Nephron progenitor cell (in vitro differentiated cells): Measurements from ENCODE around the gene RAC3.

Source experiments
- DNase-seq: peaks from one replicate; pipeline ENCODE4 v3.0.0; 2021
- H3K27ac Mint-ChIP-seq: 2 replicates; pipeline ENCODE4 v1.8.0; 2021; ENCODE audit warnings: mild to moderate bottlenecking, moderate library complexity, mixed read lengths
- H3K27me3 Mint-ChIP-seq: 2 replicates; pipeline ENCODE4 v1.8.0; 2021; ENCODE audit warnings: mild to moderate bottlenecking, low read depth, mixed read lengths; ENCODE audit not compliant: poor library complexity
- H3K36me3 Mint-ChIP-seq: 2 replicates; pipeline ENCODE4 v1.8.0; 2021; ENCODE audit warnings: low read depth, mixed read lengths
- H3K4me1 Mint-ChIP-seq: 2 replicates; pipeline ENCODE4 v1.8.0; 2021; ENCODE audit warnings: mixed read lengths
- H3K4me3 Mint-ChIP-seq: 2 replicates; pipeline ENCODE4 v1.8.0; 2021; ENCODE audit warnings: mild to moderate bottlenecking, moderate library complexity, mixed read lengths
- H3K9me3 Mint-ChIP-seq: 2 replicates; pipeline ENCODE4 v1.8.0; 2021; ENCODE audit warnings: mild to moderate bottlenecking, moderate library complexity, mixed read lengths
- TF ChIP-seq, protein P1 (sequence below): fragments of 200-600 bp; sonication (generic); IDR thresholded peaks from 2 replicates; pipeline ENCODE4 v1.5.0; 2021; ENCODE audit warnings: antibody characterized with exemption

The RAC3 gene

DNA sequence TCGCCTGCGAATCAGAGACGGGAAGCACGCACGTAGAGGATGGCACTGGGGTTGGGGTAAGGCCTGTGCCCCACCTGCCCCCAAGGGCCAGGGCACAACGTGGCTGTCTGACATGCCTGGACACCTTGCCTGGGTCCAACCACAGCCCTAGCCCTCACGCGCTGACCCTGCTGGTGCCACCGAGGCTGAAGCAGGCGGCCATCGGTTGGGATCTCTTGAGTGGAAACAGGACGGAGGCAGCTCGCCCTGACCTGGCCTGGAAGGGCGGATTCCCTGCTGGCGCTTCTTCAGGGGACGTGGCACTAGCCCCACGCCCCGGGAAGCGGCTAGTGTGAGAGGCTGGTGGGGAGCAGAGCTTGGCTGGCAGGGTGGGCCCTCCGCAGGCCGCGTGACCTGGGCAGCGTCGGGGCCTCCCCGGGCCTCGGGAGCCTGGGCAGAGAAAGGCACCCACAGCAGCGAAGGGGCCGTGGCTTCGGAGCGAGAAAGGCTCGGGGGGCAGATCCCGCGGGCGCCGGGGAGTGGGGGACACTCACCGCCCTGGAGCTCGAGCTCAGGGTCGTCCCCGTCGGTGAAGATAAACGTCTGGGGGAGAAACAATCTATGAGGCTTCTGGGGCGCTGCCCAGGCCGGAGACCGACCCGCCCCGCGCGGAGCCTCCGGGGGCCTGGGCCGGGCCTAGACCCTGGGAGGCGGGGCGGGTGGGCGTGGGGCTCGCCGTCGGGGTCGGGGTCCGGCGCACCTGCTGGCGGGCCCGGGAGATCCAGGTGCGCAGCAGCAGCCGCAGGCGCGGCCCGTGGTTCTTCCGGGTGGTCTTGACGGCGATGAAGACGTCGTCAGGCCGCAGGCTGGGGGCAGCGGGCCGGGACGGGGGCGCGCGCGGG, 19.5 kb downstream of the RAC3 start:
- peaks cover 8% of the 10 kb centered on the region for H3K36me3 Mint-ChIP-seq
- no peaks in the 10 kb centered on the region for H3K27me3 Mint-ChIP-seq
- DNase-seq, result no peak
- no peaks in the 10 kb centered on the region for H3K9me3 Mint-ChIP-seq
- no peak overlapping the region for H3K27ac Mint-ChIP-seq
- H3K4me3 Mint-ChIP-seq, result peak overlapping the region; percentile 88
- TF ChIP-seq, protein P1, sequence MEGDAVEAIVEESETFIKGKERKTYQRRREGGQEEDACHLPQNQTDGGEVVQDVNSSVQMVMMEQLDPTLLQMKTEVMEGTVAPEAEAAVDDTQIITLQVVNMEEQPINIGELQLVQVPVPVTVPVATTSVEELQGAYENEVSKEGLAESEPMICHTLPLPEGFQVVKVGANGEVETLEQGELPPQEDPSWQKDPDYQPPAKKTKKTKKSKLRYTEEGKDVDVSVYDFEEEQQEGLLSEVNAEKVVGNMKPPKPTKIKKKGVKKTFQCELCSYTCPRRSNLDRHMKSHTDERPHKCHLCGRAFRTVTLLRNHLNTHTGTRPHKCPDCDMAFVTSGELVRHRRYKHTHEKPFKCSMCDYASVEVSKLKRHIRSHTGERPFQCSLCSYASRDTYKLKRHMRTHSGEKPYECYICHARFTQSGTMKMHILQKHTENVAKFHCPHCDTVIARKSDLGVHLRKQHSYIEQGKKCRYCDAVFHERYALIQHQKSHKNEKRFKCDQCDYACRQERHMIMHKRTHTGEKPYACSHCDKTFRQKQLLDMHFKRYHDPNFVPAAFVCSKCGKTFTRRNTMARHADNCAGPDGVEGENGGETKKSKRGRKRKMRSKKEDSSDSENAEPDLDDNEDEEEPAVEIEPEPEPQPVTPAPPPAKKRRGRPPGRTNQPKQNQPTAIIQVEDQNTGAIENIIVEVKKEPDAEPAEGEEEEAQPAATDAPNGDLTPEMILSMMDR, result no peak
- peaks cover 20% of the 10 kb centered on the region for H3K4me1 Mint-ChIP-seq

DNA sequence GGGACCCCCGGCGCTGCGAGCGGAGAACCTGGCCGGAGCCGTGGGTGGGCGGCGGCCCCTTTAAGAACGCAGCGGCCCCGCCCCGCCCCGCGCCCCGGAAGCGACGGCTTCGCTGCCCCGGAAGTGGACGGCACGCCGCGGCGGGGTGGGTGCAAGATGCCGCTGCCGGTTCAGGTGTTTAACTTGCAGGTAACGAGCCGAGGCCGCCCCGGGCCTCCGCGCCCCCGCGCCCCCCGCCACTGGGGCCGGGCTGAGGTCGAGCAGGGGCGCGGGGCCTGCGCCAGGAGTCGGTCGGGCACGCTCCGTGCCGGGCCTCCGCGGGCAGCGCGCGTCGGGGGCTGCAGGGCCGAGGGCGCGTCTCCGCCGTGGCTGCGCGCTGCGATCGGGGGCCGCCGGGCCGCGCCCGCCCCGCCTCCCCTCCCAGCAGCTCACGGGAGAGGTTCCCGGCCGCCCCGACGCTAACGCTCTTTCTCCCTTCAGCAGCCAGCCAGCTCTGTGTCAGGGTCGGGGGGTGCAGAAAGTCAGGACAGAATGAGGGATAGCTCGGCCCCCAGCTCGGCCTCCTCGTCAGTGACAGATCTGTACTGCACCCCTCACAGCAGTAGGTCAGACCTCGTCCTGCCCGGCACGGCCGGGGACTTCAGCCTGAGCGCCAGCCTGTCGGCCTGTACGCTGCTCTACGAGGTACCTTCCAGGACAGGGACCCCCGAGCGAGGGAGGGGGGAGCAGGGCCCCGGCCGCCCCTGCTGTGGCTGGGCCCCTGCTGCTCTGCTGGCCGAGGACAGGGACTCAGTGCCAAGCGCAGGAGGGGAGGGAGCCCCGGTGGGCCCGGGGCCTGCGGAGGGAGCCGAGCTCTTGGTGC, 20.5 kb downstream of the RAC3 start, which contains the start of the genes GPS1 and RFNG:
GPS1 (plus strand) TSS at position 123 of the 862 bp plus-strand sequence; CDS start at position 157, 34 bp downstream.
RFNG (minus strand) TSS at position 36 of the 862 bp plus-strand sequence. CDS start 45 bp downstream, outside the sequence.
- H3K36me3 Mint-ChIP-seq, result peaks cover 8% of the 10 kb centered on the region
- no peaks in the 10 kb centered on the region for H3K9me3 Mint-ChIP-seq
- DNase-seq, result peak; percentile 82
- TF ChIP-seq, protein P1, result no peak
- H3K27ac Mint-ChIP-seq, result peak within 1 kb of the TSS; percentile 59
- no peaks in the 10 kb centered on the region for H3K27me3 Mint-ChIP-seq
- H3K4me3 Mint-ChIP-seq, result peak within 1 kb of the TSS; percentile 91
- H3K4me1 Mint-ChIP-seq, result peaks cover 20% of the 10 kb centered on the region

DNA sequence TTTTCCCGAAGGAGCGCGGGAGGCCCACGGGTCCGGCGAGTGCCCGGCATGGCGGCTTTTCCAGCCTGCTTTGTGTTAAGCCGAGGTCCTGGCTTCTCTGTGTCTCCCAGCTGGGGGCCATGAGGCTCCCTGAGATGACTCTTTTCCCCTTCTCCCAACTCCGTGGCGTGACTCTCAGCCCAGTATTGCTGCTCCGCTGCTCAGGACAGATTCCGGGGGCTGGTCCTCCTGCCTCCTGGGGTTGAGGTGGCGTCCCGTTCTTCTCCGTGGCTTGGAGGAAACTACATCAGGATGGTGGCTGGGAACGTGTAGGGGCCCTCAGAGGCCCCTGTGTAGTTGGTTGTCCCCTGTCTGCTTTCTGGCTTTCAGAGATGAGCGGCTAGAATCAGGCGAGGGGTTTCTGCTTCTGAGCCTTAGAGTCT, 21.2 kb downstream of the RAC3 start:
- Mint-ChIP-seq H3K4me1 (peaks cover 20% of the 10 kb centered on the region), H3K36me3 (peaks cover 2% of the 10 kb centered on the region), H3K27me3 (no peaks in the 10 kb centered on the region), H3K27ac (peak overlapping the region; percentile 59), H3K4me3 (peak overlapping the region; percentile 80), H3K9me3 (no peaks in the 10 kb centered on the region)
- TF ChIP-seq, protein P1, result no peak
- no peak for DNase-seq

DNA sequence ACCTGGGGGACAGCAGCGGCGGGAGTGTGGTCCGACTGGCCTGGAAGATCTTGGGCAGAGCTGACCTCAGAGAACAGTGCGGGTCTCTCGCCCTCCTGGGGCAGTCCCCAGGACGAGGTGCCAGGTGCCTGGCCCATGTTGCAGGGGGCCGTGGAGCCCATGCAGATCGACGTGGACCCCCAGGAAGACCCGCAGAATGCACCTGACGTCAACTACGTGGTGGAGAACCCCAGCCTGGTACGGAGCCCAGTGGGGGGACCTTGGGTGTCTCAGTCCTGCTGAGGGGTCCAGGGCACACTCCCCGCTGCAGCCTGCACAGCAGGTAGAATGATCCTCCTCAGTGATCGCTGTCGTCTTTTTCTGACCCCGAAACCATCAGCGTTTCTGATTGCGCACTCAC, 21.7 kb downstream of the RAC3 start:
- Mint-ChIP-seq H3K27me3 (no peaks in the 10 kb centered on the region), H3K4me3 (peak overlapping the region; percentile 80), H3K9me3 (no peaks in the 10 kb centered on the region), H3K36me3 (no peaks in the 10 kb centered on the region), H3K4me1 (peaks cover 20% of the 10 kb centered on the region), H3K27ac (no peak overlapping the region)
- DNase-seq, result no peak
- TF ChIP-seq, protein P1, result no peak

DNA sequence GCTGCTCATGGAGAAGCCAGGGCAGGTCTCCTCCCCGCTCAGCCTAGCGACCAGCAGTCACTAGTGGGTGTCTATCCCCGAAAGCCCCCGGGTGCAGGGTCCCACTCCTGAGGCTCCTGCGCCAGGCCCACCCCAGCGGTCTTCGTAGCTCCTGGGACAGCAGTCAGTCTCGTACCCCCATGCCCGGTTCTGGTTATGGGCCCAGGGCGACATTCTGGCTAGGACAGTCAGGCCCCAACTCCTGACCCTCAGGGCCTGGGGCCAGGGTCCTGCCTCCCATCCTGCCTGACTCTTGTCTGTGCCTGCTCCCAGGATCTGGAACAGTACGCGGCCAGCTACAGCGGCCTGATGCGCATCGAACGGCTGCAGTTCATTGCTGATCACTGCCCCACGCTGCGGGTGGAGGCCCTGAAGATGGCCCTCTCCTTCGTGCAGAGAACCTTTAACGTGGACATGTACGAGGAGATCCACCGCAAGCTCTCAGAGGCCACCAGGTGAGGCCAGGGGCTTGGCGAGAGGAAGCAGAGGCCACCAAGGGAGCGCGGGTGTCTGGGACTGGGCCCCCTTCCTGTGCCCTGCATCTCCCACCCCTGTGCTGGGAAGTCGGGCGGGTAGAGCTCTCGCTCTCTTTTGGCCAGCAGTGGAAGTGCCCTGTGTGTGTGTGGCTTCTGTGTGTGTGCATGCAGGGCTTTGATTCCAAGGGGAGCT, 22.2 kb downstream of the RAC3 start:
- Mint-ChIP-seq H3K9me3 (no peaks in the 10 kb centered on the region), H3K27me3 (no peaks in the 10 kb centered on the region), H3K27ac (no peak overlapping the region), H3K36me3 (no peaks in the 10 kb centered on the region), H3K4me3 (peak overlapping the region; percentile 80), H3K4me1 (peaks cover 20% of the 10 kb centered on the region)
- TF ChIP-seq, protein P1, result no peak
- no peak for DNase-seq
